Umbilical cord (tissue), 2 donors: ENCODE data around the gene CAPZA2. TPM values are rescaled to one million over a fixed set of nuclear protein-coding genes. Genes with fewer than 3 reads are reported as not detected.
"Not testable (repeated sequence)": the region's sequence is repeated elsewhere in the genome, so short reads cannot be mapped to it uniquely, and the experiment has no call there.

Experiments used
- DNase-seq: peaks from one replicate; pipeline ENCODE4 v3.0.0-alpha.2; 2015; ENCODE audit warnings: low spot score
- total RNA-seq: library from RNA; depleted of rRNA; stranded (reverse); fragments of >200 nt; gene quantifications from one replicate; pipeline ENCODE4 v1.2.3, GENCODE V29; 2014; ENCODE audit warnings: low replicate concordance; ENCODE audit not compliant: insufficient read depth

The CAPZA2 gene
- 203 TPM for total RNA-seq

- DNase-seq: peak; percentile 95
Observed at GRCh38 chr7:116862234-116862950, at the start of gene CAPZA2. Gene CAPZA2 (plus strand): TSS chr7:116862587. CDS start chr7:116862612, 25 bp downstream.

- no peak for DNase-seq
Observed at GRCh38 chr7:116812860-116813259, 49.5 kb upstream of the CAPZA2 start.

GRCh38 chr7:116813371-116813770, 49.0 kb upstream of the CAPZA2 start:
- not testable (repeated sequence) for DNase-seq

GRCh38 chr7:116815041-116815440, 47.3 kb upstream of the CAPZA2 start:
- DNase-seq: no peak

GRCh38 chr7:116820149-116820548, 42.2 kb upstream of the CAPZA2 start:
- DNase-seq: no peak

- not testable (repeated sequence) for DNase-seq
Observed at GRCh38 chr7:116821647-116822046, 40.7 kb upstream of the CAPZA2 start.

GRCh38 chr7:116824449-116824848, 37.9 kb upstream of the CAPZA2 start:
- DNase-seq: no peak

GRCh38 chr7:116828281-116828680, 34.1 kb upstream of the CAPZA2 start:
- DNase-seq: no peak

GRCh38 chr7:116829041-116829440, 33.3 kb upstream of the CAPZA2 start:
- DNase-seq: no peak

GRCh38 chr7:116829493-116829892, 32.9 kb upstream of the CAPZA2 start:
- no peak for DNase-seq

- no peak for DNase-seq
Observed at GRCh38 chr7:116832692-116833091, 29.7 kb upstream of the CAPZA2 start.

GRCh38 chr7:116834815-116835504, 27.4 kb upstream of the CAPZA2 start:
- no peak for DNase-seq

GRCh38 chr7:116836048-116836447, 26.3 kb upstream of the CAPZA2 start:
- no peak for DNase-seq

GRCh38 chr7:116836911-116837310, 25.5 kb upstream of the CAPZA2 start:
- DNase-seq: no peak

GRCh38 chr7:116837586-116837985, 24.8 kb upstream of the CAPZA2 start:
- no peak for DNase-seq

- no peak for DNase-seq
Observed at GRCh38 chr7:116840256-116840655, 22.1 kb upstream of the CAPZA2 start.

GRCh38 chr7:116842371-116842770, 20.0 kb upstream of the CAPZA2 start:
- DNase-seq: no peak

- DNase-seq: peak; percentile 18
Observed at GRCh38 chr7:116843378-116843777, 19.0 kb upstream of the CAPZA2 start.

GRCh38 chr7:116851175-116851574, 11.2 kb upstream of the CAPZA2 start:
- DNase-seq: no peak

- DNase-seq: no peak
Observed at GRCh38 chr7:116851671-116852070, 10.7 kb upstream of the CAPZA2 start.

- no peak for DNase-seq
Observed at GRCh38 chr7:116854132-116854531, 8.3 kb upstream of the CAPZA2 start.

- no peak for DNase-seq
Observed at GRCh38 chr7:116857052-116857451, 5.3 kb upstream of the CAPZA2 start.

- no peak for DNase-seq
Observed at GRCh38 chr7:116859323-116859722, 3.1 kb upstream of the CAPZA2 start.
